ENCODE measurements around the gene MED7.

DNA sequence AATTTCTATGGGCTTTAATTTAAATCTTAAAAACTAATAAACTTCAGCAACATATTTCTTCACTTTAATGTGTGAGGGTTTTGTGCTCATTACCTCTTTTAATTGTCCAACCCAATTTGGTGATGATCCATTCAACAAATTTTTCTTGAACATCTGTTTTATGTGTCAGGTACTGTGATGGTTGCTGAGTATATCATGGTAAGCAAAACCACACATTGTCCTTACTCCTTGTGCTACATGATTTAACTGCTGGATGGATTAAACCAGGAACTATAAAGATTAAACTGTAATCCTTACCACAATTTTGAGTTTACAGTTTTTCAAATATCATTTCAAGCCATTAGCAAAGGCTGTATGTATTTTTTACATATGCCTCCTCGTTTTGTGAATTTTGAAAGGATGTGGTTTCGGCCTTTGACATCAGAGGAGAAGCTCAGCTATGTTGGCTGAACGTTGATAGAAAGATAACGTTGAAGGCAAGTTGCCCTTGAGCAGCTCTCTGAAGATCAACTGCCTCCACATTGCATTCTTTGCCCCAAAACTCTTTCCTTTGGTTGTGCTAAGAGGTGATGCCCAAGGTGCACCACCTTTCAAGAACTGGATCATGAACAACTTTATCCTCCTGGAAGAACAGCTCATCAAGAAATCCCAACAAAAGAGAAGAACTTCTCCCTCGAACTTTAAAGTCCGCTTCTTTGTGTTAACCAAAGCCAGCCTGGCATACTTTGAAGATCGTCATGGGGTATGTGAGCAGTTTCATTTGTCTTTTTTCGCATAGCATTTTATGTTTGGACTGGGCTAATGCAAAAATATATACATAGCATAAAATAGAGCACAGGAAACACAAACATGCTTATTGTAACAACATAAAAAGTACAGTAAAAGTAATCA is 38.0 kb upstream of the MED7 start, which contains the start of gene ITK:
- TF ChIP-seq CTCF (IDR thresholded peaks at IDR 0.05; ENCODE audit: control extremely low read depth in 1 of 3, insufficient read depth in 1 of 3, low read depth in 1 of 3, low read length in 3 of 3) (no peak), TBP (IDR thresholded peaks at IDR 0.05; ENCODE audit: low read depth, low read length) (no peak), ZNF274 (IDR thresholded peaks at IDR 0.05; ENCODE audit: borderline replicate concordance, extremely low read depth, low read length) (no peak), HDAC2 (IDR thresholded peaks at IDR 0.05; ENCODE audit: borderline replicate concordance in 1 of 2, low read depth in 2 of 2, low read length in 2 of 2) (no peak), TCF12 (IDR thresholded peaks at IDR 0.05; ENCODE audit: low read depth, low read length) (no peak), POLR2AphosphoS5 (IDR thresholded peaks at IDR 0.05; ENCODE audit: low read depth, low read length) (no peak), EGR1 (IDR thresholded peaks at IDR 0.05; ENCODE audit: borderline replicate concordance, low read depth, low read length) (no peak), JUN (IDR thresholded peaks at IDR 0.05; ENCODE audit: low read depth, low read length) (no peak), MAX (IDR thresholded peaks at IDR 0.05) (no peak), NRF1 (IDR thresholded peaks at IDR 0.05; ENCODE audit: low read depth, low read length) (no peak)
